ENCODE data around the gene COL8A2.

COL8A2 gene

DNA sequence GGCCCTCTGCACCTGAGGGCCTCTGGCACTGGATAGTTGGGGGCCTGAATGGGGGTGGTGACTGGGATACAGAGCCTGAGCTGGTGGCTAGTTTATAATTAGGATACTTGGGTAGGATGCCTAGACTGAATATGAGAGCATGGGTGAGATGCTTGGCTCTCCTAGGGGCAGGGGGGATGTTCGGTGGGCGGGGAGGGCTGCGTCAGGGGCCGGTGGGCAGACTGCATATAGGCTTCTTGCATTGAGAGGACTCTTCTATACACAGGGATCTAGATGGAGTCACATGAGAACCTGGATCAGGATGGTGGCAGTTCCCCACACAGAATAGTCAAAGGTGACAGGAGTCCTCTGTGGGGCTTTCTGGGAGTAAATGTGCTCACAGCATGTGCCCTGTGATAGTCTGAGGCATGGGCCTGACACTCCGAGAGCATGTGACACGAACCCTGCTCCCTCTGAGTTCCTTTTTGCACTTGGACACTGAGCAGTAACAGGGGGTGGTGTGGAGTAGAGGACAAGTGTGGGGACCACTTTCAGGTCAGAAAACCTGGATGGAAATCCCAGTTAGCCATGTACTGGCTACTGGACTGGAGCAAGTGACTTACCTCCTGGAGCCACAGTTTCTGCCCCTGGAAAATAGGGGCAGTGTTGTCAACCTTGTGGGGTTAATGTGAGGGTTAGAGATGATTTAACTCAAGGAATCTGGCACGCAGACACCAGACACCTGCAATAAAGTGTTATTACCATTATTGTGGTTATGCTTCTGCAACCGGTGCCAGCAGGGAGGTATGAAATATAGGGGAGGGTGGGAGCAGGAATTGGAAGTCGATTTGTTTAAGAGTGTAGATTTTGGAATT is 33.2 kb upstream of the COL8A2 start:
- no peak for DNase-seq (ENCODE audit: low read depth in 2 of 2)

DNA sequence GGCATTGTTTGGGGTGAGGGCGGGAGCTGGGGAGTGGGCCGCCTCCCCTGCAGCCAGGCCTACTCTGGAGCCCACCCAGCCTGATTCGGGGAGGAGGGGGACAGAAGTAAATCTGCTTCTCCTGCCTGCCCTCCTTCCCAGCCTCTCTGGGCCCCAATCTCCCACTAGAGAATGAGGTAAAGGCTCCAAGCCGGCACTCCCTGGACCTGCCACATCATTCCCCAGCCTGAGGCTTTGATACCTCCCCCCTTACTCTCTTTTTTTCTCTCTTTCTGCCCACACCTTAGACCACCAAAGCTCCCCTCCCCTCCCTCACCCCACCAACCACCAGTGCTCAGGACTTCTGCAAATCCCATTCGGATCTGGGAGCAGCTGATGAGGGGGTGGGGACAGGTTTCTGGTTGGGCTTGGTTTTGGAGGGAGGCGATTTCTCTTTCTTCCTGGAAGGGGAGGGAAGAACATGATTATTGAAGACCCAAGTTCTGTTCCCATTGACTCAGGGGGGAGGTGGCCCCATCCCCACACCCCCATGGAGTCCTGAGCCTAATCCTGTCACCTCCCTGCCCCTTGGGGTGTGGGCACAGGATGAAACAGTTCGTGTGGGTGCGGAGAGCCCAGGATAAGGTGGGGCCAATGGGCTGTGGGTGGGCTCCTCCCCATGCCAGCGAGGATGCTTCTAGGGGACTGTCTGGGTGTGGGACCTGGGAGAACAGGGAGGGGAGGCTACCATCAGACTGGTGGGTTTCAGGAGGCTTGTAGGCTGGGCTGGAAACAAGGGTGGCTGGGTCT is 32.3 kb upstream of the COL8A2 start:
- no peak for DNase-seq (ENCODE audit: low read depth in 2 of 2)

DNA sequence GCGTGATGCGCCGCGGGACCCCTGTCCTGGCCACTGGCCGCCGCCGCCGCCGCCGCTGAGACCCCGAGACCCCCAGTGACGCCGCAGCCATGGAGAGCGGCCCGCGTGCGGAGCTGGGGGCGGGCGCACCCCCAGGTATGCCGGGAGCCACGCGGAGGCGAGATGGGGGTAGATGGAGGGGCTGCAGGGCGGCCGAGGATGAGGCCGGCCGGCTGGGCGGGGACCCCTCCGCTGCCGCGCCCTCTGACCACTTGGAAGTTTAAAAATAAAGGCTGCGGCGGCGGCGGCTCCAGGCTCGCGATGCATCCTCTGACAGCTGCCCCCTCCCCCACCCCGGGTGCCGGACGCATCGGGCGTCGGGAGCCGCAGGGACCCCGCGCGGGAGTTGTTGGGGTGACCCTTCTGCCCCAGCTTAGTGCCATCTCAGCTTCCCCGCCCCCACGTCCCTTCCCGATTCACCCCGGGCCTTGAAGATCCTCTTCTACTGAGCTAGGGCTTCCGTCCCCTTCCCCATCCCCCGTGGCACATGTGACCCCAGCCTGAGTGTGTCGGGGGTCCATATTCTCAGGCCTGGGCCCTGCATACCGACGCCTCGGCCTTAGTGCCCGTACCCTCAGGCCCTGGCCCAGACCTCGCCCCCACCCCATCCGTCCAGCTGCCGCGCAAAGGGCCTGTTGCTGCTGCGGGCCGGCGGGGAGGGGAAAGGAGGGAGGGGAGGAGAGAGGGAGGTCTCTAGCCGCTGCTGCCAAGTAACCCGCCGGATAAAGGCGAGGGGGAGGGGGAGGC is 31.5 kb upstream of the COL8A2 start:
- DNase-seq (ENCODE audit: low read depth in 2 of 2), result no peak

DNA sequence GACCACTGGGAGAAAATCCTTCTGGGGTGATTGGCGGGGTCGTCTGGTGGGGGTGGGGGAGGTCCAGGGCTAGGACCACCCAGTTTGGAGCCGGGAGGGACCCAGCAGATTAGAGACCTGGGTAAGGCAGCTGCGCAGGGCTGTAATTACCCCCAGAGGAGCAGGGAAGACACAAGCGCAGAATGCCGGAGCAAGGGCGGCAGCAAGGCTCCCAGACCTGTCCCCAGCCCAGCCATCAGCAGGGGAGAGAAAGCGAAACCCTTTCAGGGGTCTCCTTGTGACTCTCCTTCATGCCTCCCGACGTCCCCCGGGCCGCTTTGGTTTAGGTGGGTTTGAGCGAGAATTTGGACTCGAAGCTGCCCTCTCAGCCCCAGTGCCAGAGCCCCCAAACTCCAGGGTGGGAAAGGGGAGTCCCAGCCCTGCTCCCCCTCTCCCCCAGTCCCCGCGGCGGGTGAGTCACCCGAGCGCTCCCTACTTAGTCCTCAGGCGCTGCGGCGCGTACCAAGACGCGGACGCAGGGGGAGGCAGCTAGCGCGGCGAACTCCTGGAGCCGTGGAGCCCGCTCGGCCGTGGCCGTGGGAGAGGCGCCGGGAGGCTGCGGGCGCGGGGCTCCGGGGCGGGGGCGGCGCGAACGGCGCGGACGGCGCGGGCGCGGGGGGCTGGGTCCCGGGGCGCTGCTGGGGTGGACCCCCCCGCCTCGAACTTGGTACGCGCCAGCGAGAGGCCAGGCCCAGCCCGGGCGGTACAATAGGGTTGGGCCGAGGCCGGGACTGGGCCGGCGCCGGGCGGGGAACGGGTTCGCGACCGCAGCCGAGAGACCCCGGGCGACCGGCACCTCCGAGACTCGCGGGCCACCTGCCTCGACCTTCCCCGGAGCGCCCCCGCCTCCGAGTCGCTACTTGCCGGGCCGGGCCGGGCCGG is 30.6 kb upstream of the COL8A2 start, which contains the start of gene MAP7D1:
MAP7D1 (plus strand) TSS at position 753 of the 921 bp plus-strand sequence. CDS start 258 bp downstream, outside the sequence.
- DNase-seq (ENCODE audit: low read depth in 2 of 2), result peak; percentile 67 to 74

DNA sequence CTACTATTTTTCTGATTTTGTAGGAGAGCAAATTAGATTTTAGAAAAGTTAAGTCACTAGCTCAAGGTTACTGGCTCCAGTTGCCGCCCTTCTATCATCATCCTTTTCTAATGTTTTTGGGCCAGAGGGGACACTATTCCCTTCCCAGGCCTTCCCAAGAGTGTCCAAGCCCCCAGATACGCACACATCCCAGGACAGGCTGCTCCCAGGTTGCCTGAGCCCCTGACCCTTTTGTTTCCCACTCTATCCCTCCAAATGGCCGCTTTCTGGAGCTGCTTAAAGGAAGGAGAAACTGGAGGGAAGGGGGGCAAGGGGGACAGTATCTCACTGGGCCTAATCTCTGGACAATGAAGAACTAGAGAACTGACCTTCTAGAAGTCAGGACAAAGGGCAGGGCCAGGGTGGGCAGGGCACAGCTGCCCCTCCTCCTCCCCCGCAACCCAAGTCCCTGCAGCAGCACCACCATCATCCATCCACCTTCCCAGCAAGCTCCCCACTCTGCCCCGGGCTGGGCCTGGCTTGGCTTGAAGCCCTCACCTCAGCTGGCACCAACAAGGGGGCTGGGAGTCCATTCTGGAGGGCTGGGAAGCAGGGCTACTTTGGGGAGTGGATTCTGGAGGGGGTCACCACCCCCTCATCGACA is 29.9 kb upstream of the COL8A2 start:
- DNase-seq (ENCODE audit: low read depth in 2 of 2), result no peak

DNA sequence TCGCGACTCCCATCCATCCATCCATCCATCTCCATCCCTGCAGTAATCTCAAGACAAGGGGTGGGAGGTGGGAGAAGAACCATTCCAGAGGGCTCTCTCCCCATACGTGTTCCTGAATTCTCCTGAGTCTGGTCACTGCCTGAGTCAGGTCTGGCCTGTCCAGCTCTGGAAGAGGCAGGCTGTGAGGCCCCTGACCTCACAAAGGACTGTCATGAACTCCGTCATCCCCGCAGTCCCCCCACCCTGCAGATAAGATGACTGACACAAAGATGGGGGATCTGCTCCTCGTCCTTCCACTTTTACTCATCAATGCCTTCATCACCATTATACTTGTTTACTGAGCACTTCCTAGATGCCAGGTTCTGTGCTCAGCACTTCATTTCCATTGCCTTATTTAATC is 29.3 kb upstream of the COL8A2 start:
- DNase-seq (ENCODE audit: low read depth in 2 of 2), result no peak

DNA sequence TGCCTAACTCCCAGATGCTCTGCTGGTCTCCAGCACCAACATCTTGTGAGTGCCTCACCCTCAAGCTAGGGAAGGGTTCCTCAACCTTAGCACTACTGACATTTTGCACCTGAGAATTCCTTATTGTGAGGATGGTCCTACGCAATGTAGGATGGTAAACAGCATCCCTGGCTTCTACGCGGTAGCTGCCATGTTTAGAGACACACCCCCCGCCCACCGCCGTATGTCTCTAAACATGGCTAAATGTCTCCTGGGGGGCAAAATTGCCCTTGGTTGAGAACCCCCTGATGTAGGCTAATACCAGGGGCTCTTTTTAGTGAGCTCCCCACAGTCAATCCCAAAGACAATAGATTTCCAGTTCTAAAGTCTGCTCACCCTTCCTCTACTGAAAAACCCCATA is 28.5 kb upstream of the COL8A2 start:
- no peak for DNase-seq (ENCODE audit: low read depth in 2 of 2)

DNA sequence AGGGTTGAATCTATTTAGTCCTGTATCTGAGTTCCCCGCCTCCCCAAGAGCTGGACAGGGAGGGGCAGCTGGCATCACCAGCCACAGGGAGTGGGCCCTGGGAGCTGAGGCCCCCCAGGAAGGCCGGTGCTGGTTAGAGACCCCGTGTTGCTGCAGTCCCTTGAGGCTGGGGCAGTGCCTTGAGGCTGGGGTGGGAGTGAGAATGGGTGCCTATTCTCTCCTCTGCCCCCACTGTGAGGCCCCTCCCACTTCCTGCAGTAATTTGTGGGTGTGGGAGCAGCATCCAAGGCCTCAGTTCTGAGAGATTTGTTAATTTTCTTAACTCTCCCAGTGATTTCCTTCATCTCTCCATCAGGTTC is 26.8 kb upstream of the COL8A2 start:
- DNase-seq (ENCODE audit: low read depth in 2 of 2), result no peak

DNA sequence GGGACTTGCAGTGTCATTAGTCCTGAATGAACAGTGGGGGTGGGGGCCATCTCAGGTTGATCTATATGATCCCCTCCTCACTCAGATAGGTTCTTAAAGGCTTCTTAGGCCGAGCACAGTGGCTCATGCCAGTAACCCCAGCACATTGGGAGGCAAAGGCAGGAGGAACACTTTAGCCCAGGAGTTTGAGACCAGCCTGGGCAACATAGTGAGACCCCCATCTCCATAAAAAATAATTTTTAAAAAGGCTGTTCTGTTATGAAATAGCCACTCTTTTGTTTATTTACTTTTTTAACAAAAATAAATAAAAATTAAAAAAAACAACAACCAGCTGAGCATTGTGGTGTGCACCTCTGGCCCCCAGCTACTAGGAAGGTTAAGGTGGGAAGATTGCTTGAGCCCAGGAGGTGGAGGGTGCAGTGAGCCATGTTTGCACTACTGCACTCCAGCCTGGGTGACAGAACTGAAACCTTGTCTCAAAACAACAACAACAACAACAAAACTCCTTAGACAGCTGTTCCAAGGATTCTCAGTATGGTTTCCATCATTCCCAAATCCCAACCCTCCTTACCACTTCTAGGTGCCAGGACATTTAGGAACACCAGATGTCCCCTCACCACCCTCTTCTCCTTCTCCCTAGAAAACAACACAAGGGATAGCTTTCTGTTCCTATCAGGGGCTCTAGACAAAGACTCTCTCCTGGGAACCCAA is 26.3 kb upstream of the COL8A2 start:
- DNase-seq (ENCODE audit: low read depth in 2 of 2), result no peak

DNA sequence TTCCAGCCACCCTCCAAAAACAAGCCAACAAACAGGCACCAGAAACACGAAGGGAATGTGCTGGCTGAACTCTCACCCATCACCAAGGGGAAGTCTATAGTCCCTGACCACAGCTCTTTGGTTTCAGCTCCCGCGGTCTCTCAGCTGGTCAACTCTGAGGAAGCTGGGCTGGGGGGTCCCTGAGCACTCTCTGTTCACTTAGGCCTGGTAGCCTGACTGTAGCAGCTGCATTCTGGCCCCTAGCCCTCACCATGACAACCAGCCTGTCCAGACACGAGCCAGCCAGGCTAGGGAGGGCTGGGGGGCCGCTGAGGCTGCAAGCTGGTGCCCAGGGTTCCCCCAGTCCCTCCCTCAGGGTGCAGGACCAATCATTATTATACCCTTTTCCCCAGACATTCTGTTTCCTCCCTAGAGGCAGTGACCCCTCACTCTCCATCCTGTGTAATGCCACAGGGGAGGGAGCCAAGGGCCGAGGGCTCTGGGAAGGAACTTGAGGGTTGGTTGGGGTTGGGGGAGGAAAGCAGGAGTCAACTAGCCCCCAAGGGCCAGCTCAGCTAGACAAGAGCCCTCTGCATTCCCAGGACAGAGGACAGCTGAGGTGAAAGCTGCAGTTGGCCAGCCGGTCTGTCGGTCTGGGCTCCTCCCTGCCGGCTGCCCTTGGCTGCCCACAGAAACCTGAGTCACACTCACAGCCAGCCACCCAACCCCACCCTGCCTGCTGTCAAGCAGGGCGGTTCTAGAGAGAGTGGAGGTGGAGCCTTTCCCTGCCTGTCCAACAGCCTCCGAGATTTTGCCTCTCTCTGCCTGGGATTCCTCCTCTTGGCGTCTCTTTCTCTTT is 25.5 kb upstream of the COL8A2 start:
- peak; percentile 52 to 60 for DNase-seq (ENCODE audit: low read depth in 2 of 2)

DNA sequence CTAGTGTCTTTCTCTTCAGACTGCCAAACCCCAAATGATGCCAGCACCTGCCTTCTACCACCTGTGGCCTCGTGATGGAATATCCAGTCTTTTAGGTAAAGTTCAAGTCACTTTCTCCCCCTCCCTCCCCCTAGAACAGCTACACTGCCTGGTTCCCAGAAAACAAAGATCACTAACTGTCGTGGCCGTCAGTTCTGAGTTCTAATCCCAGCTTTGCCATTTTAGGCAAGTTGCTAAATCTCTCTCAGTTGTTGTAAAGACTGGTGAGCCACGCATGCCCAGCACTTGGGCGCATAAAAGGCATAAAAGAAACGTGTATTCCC is 24.9 kb upstream of the COL8A2 start:
- DNase-seq (ENCODE audit: low read depth in 2 of 2), result no peak

DNA sequence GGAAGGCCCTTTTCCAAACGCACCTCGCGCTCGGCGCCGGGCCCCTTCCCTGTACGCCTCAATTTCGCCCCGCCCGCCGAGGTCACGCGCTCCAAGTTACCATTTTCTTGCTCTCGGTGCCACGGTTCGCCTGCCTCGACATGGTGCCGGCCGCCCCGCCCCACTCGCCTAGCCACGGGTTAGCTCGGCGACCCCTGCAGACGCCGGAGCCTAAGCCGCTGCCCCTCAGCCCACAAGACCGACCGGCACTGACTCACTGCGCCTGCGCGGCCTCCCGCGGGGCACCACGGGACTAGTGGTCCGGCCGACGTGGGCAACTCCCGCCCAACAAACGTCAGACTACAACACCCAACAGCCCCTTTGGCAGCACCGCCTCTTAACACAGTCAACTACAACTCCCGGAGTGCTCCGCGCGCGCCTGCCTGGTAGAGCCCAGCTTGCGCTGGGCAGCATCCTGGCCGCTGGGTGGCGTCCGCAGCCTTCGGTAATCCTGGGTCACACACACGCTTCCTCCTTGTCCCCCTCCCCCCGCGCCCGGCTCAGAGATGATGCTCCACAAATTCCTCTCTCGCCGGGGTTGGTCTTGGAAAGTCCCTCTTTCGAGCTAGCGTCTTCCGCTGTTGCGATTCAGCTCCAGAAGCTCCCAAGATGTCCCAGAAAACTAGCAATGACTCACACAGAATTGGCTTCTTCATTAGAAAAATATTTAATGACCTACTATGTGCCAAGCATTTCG is 24.4 kb upstream of the COL8A2 start, which contains the start of gene TRAPPC3:
TRAPPC3 (minus strand) TSS at position 250 of the 736 bp plus-strand sequence; CDS start at position 142, 108 bp downstream.
- peak; percentile 98 to 99 for DNase-seq (ENCODE audit: low read depth in 2 of 2)

DNA sequence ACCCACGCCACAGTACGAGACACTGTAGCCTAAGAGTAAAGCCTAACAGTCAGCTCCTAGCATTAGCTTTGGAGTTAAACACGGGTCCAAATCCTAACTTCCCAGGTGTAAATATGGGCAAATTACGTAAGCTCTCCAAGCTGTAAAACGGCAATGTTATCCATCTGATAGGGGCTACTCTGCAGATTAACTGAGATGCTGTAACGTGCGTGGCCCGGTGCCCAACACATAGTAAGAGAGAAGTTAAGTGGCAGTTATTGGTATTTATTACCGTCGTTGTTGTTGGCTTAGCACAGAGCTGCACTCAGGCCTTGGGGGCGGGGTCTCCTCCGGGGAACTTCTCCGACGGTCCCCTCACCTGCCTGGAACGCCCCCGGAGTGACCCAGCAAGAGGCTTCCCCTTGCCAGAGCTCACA is 23.8 kb upstream of the COL8A2 start:
- no peak for DNase-seq (ENCODE audit: low read depth in 2 of 2)

DNA sequence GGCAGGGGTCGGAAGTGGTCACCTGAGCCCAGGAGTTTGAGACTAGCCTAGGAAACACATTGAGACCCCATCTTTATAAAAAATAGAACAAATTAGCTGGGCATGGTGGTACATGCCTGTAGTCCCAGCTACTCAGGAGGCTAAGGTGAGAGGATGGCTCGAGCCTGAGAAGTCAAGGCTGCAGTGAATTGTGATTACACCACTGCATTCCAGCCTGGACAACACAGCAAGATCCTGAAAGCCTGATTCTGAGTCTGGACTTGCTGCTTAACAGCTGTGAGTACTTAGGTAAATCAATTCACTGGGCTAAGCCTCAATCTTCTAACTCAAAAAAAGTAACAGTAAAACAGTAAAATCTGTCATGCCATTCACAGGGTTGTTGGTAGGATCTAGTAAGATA is 19.4 kb upstream of the COL8A2 start:
- no peak for DNase-seq (ENCODE audit: low read depth in 2 of 2)

DNA sequence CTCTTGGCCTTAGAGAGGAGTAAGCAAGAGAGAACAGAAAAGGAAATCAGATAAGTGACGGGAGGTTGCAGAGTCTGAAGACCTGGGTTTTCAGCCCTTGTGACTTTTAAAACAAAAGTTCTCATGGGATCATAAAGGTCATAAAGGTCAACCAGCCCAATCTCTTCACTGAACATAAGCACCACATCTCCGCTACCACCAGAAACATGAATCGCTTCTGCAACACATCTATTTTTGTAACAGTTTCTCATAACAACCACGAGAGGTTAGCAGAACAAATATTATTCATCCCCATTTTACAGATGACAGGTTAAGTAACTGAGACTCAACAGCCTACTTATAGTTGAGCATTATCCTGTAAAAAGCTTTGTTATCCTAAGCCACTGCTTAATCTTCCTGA is 18.4 kb upstream of the COL8A2 start:
- DNase-seq (ENCODE audit: low read depth in 2 of 2), result no peak

DNA sequence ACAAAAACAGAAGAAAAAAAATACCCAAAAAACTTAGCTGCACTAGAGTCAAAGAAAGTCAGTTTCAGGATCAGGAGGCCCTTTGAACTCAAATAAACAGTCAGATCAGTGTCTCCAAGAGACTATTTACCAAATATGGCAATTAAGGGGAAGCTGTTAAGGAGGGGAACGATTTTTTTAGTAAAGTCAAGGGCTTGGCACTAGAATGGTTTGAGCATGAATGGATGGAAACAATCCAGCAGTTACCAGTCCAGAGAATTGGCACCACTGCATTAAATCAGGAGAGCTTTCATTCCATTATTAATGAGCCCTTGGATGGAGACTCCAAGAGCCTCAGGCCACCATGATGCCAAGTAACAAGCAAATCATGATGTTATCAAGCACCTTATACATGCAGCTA is 17.1 kb upstream of the COL8A2 start:
- DNase-seq (ENCODE audit: low read depth in 2 of 2), result no peak

DNA sequence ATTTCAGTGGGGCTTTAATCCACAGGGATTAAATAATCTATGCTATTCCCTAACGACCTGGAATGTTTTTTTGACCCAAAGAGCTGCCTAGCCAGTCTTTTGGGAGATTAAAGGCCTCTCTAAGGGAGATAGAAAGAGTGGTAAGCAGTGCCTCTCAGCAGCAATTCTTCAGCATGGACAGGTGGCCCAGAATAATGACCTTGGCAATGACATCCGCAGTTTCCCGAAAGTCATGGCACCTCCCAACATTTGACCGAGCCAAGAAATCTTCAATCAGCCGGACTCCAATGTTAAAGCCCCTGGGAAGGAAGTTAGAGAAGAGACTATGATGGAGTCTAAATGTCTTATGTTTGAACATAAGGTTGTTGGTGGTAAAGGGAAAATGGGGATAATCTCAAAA is 14.5 kb upstream of the COL8A2 start:
- DNase-seq (ENCODE audit: low read depth in 2 of 2), result no peak

DNA sequence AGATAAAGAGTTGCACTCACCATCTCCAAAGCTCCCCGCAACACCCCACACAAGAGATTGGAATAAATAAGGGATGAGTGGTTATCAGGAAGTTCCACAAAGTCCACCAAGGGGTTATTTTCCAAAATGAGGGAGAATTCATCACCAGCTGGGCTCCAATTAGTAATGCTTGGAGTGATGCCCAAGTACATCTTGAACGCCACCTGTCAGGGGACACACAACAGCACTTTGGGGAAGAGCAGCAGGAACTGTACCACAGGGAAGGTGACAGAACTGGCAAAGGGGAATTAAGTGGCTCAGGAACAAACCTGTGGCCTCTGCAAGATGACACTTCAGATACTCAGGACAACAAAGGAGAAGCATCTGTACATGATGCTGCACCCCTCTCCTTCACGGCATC is 12.8 kb upstream of the COL8A2 start:
- DNase-seq (ENCODE audit: low read depth in 2 of 2), result no peak
